Nephron (organoid): ENCODE measurements around the gene NCK2.

Experiments used
- H3K27ac Mint-ChIP-seq, 3 experiments: 2 replicates each; pipeline ENCODE4 v1.8.0; 2020; ENCODE audit warnings: mixed read lengths in 3 of 3, mild to moderate bottlenecking in 2 of 3, moderate library complexity in 1 of 3
- H3K27me3 Mint-ChIP-seq: 2 replicates; pipeline ENCODE4 v1.8.0; 2021; ENCODE audit warnings: low read depth, mild to moderate bottlenecking, moderate library complexity, mixed read lengths
- H3K36me3 Mint-ChIP-seq: 2 replicates; pipeline ENCODE4 v1.8.0; 2020; ENCODE audit warnings: low read depth, mixed read lengths
- H3K4me1 Mint-ChIP-seq: 2 replicates; pipeline ENCODE4 v1.8.0; 2020; ENCODE audit warnings: mixed read lengths
- H3K4me3 Mint-ChIP-seq, 3 experiments: 2 replicates each; pipeline ENCODE4 v1.8.0; 2020; ENCODE audit warnings: mild to moderate bottlenecking in 3 of 3, mixed read lengths in 3 of 3, moderate library complexity in 2 of 3
- H3K9me3 Mint-ChIP-seq: 2 replicates; pipeline ENCODE4 v1.8.0; 2020; ENCODE audit warnings: mixed read lengths
- TF ChIP-seq, protein P1 (sequence below), 3 experiments: fragments of 200-600 bp; sonication (generic); IDR thresholded peaks; one replicate each; pipeline ENCODE4 v1.5.0; 2021; ENCODE audit warnings: antibody characterized with exemption in 3 of 3; ENCODE audit not compliant: unreplicated experiment in 3 of 3

Gene NCK2

GRCh38 chr2:105732101-105732500 lies 12.6 kb upstream of the NCK2 start:
- Mint-ChIP-seq H3K27ac (no peak overlapping the region), H3K4me3 (no peak overlapping the region), H3K4me1 (peaks cover 5% of the 10 kb centered on the region), H3K9me3 (no peaks in the 10 kb centered on the region), H3K27me3 (peaks cover 14% of the 10 kb centered on the region), H3K36me3 (no peaks in the 10 kb centered on the region)
- TF ChIP-seq, protein P1, sequence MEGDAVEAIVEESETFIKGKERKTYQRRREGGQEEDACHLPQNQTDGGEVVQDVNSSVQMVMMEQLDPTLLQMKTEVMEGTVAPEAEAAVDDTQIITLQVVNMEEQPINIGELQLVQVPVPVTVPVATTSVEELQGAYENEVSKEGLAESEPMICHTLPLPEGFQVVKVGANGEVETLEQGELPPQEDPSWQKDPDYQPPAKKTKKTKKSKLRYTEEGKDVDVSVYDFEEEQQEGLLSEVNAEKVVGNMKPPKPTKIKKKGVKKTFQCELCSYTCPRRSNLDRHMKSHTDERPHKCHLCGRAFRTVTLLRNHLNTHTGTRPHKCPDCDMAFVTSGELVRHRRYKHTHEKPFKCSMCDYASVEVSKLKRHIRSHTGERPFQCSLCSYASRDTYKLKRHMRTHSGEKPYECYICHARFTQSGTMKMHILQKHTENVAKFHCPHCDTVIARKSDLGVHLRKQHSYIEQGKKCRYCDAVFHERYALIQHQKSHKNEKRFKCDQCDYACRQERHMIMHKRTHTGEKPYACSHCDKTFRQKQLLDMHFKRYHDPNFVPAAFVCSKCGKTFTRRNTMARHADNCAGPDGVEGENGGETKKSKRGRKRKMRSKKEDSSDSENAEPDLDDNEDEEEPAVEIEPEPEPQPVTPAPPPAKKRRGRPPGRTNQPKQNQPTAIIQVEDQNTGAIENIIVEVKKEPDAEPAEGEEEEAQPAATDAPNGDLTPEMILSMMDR (IDR thresholded peaks at IDR 0.05; ENCODE audit: unreplicated experiment in 3 of 3): no peak

DNA sequence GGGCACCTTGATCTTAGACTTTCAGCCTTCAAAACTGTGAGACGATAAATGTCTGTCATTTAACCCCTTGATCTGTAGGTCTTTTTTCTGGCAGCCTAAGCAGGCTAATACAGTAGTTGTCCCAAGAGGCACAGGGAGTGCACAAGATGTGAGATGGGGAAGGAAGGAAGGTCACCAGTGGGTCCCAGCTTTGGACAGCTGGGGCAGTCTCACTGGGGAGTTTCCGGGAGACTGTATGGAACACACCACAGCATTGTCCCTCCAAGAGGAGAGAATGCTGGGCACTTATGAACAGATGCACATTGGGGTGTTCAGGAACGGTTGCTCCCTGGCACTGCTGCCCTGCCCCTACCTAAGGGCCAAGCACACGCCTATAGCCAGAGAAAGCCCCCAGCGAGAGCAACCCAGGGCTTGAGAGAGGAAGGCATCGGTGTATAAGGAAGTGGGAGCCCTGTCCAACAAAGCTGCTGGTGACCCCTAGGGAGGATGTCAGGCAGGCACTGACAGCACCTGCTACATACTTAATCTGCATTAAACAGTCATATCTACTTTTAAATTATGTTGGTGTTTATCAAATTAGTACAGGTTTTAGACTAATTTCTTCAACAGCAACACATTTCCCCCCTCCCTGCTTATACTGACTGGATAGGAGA lies 11.6 kb upstream of the NCK2 start:
- H3K9me3 Mint-ChIP-seq: no peaks in the 10 kb centered on the region
- H3K4me1 Mint-ChIP-seq: peaks cover 5% of the 10 kb centered on the region
- H3K27ac Mint-ChIP-seq: no peak overlapping the region
- peaks cover 14% of the 10 kb centered on the region for H3K27me3 Mint-ChIP-seq
- TF ChIP-seq, protein P1 (IDR thresholded peaks at IDR 0.05; ENCODE audit: unreplicated experiment in 3 of 3): no peak
- no peak overlapping the region for H3K4me3 Mint-ChIP-seq
- H3K36me3 Mint-ChIP-seq: no peaks in the 10 kb centered on the region

GRCh38 chr2:105733875-105734274 lies 10.8 kb upstream of the NCK2 start:
- no peaks in the 10 kb centered on the region for H3K36me3 Mint-ChIP-seq
- no peaks in the 10 kb centered on the region for H3K9me3 Mint-ChIP-seq
- peaks cover 14% of the 10 kb centered on the region for H3K27me3 Mint-ChIP-seq
- TF ChIP-seq, protein P1 (IDR thresholded peaks at IDR 0.05; ENCODE audit: unreplicated experiment in 3 of 3): no peak
- no peak overlapping the region for H3K27ac Mint-ChIP-seq
- no peak overlapping the region for H3K4me3 Mint-ChIP-seq
- H3K4me1 Mint-ChIP-seq: peaks cover 5% of the 10 kb centered on the region

- Mint-ChIP-seq H3K27me3 (peaks cover 14% of the 10 kb centered on the region), H3K36me3 (no peaks in the 10 kb centered on the region), H3K4me1 (peaks cover 8% of the 10 kb centered on the region), H3K4me3 (no peak overlapping the region), H3K9me3 (no peaks in the 10 kb centered on the region), H3K27ac (no peak overlapping the region)
- TF ChIP-seq, protein P1 (IDR thresholded peaks at IDR 0.05; ENCODE audit: unreplicated experiment in 3 of 3): no peak
Observed at GRCh38 chr2:105734762-105735538, 9.8 kb upstream of the NCK2 start.

- Mint-ChIP-seq H3K4me1 (peaks cover 18% of the 10 kb centered on the region), H3K27ac (no peak overlapping the region), H3K36me3 (no peaks in the 10 kb centered on the region), H3K4me3 (no peak overlapping the region), H3K27me3 (peaks cover 14% of the 10 kb centered on the region), H3K9me3 (no peaks in the 10 kb centered on the region)
- TF ChIP-seq, protein P1 (IDR thresholded peaks at IDR 0.05; ENCODE audit: unreplicated experiment in 3 of 3): no peak
Observed at GRCh38 chr2:105736145-105736544, 8.6 kb upstream of the NCK2 start.
